ENCODE measurements around the gene POLDIP3. TPM values are rescaled to one million over a fixed set of nuclear protein-coding genes. Genes with fewer than 3 reads are reported as not detected.

The POLDIP3 gene
- total and polyA plus RNA-seq, 2 of the 4 experiments (the other 2 are of a cell fraction), result 33.9 to 43.6 TPM

GRCh38 chr22:42596863-42597530, 17.7 kb downstream of the POLDIP3 start:
- Histone ChIP-seq H2BK5ac (ENCODE audit: low read depth, low read length, poor library complexity, severe bottlenecking) (no peak overlapping the region), H3K4ac (ENCODE audit: low read depth, low read length) (no peak overlapping the region), H3K9me1 (ENCODE audit: insufficient read depth, low read length) (peaks cover 10% of the 10 kb centered on the region), H4K91ac (ENCODE audit: insufficient read depth, low read depth, low read length) (no peak overlapping the region), H3K4me1 (ENCODE audit: control insufficient read depth, insufficient read depth, low read length) (no peaks in the 10 kb centered on the region), H2BK120ac (ENCODE audit: low read depth, low read length) (no peak overlapping the region), H3K4me2 (ENCODE audit: low read depth, low read length) (no peak overlapping the region), H3K36me3 (ENCODE audit: control insufficient read depth, insufficient read depth, low read length) (peaks cover 60% of the 10 kb centered on the region), H2BK20ac (ENCODE audit: low read depth, low read length) (no peak overlapping the region), H4K20me1 (ENCODE audit: insufficient read depth, low read length) (peaks cover 28% of the 10 kb centered on the region), H2AK5ac (ENCODE audit: low read depth, low read length) (no peak overlapping the region), H3K9me3 (ENCODE audit: control insufficient read depth, insufficient read depth, low read length) (no peaks in the 10 kb centered on the region), H3K79me1 (ENCODE audit: low read depth in 1 of 2, low read length in 2 of 2) (peaks cover 35 to 56% of the 10 kb centered on the region in 2 experiments), H3K56ac (ENCODE audit: extremely low read depth, insufficient read depth, low read length) (no peak overlapping the region), H3K27me3 (ENCODE audit: control insufficient read depth, insufficient read depth, low read length) (no peaks in the 10 kb centered on the region), H3K23ac (ENCODE audit: low read depth, low read length) (no peak overlapping the region), H4K8ac (ENCODE audit: low read depth in 2 of 2, low read length in 2 of 2) (no peak overlapping the region), H2AFZ (replicated peaks; ENCODE audit: low read length, poor library complexity) (no peak overlapping the region), H4K5ac (ENCODE audit: low read depth, low read length) (no peak overlapping the region), H2AK9ac (replicated peaks; ENCODE audit: low read depth, low read length, poor library complexity) (no peak overlapping the region), H3K9ac (ENCODE audit: low read depth, low read length) (no peak overlapping the region), H3K14ac (replicated peaks; ENCODE audit: low read depth, low read length) (no peak overlapping the region), H3K4me3 (ENCODE audit: insufficient read depth, low read depth, low read length) (no peak overlapping the region), H3K27ac (ENCODE audit: insufficient read depth, low read length) (no peak overlapping the region), H2BK15ac (ENCODE audit: low read depth, low read length) (no peak overlapping the region), H3K18ac (ENCODE audit: low read depth, low read length) (no peak overlapping the region)
- TF ChIP-seq SMC3 (IDR thresholded peaks at IDR 0.05; ENCODE audit: low read depth, low read length) (no peak), MAFK (IDR thresholded peaks at IDR 0.05; ENCODE audit: low read depth, low read length) (no peak), CHD1 (IDR thresholded peaks at IDR 0.05; ENCODE audit: low read depth, low read length) (no peak), RCOR1 (IDR thresholded peaks at IDR 0.05; ENCODE audit: insufficient replicate concordance, low read length) (no peak), MAZ (IDR thresholded peaks at IDR 0.05; ENCODE audit: borderline replicate concordance, low read depth, low read length) (no peak), FOS (IDR thresholded peaks at IDR 0.05; ENCODE audit: low read depth, low read length) (no peak), CEBPB (IDR thresholded peaks at IDR 0.05; ENCODE audit: low read depth, low read length) (no peak), RFX5 (IDR thresholded peaks at IDR 0.05; ENCODE audit: low read depth, low read length) (no peak), MXI1 (IDR thresholded peaks at IDR 0.05; ENCODE audit: borderline replicate concordance, low read depth, low read length) (no peak), POLR2A (IDR thresholded peaks at IDR 0.05; ENCODE audit: low read depth, low read length) (no peak), BHLHE40 (IDR thresholded peaks at IDR 0.05; ENCODE audit: low read depth, low read length) (no peak), CTCF (conservative IDR thresholded peaks at IDR 0.05; ENCODE audit: low read depth, low read length) (no peak), NFE2L2 (IDR thresholded peaks at IDR 0.05; ENCODE audit: low read depth, low read length) (no peak), ELK1 (IDR thresholded peaks at IDR 0.05; ENCODE audit: borderline replicate concordance, low read depth, low read length) (no peak), USF2 (IDR thresholded peaks at IDR 0.05; ENCODE audit: low read depth, low read length) (no peak)
- dilution Hi-C loops (cut with HindIII; ENCODE audit: low sequenced_read_pairs, unreplicated experiment) (no loop called here), intact Hi-C loops (cut with micrococcal nuclease) (no loop called here), in situ Hi-C loops (cut with MboI; ENCODE audit: low sequenced_read_pairs) (no loop called here)
- WGBS, 2 experiments (ENCODE audit: extremely low coverage in 2 of 2, insufficient read length in 1 of 2), result 91% methylated on average over 6 of the region's 11 CpGs; no CpG with 5 or more reads in 1 of the 2 experiments
- ATAC-seq (ENCODE audit: low read depth), result no peak
- POLR2A ChIA-PET (ENCODE audit: unreplicated experiment), result no interaction called here
- no peak for DNase-seq
- no TSS peak for BruUV-seq (replicated peaks)
- CTCF ChIA-PET, result no interaction called here
